Smooth muscle cell (in vitro differentiated cells): ENCODE measurements around the gene DSCAM. TPM values are rescaled to one million over a fixed set of nuclear protein-coding genes. Genes with fewer than 3 reads are reported as not detected.

Experiments
- DNase-seq: peaks from one replicate; lab custom pipeline; 2025; ENCODE audit not compliant: unreplicated experiment; lab: John Stamatoyannopoulos, UW
- H2AFZ ChIP-seq: fragments of 200-600 bp; sonication (generic); 2 replicates; pipeline ENCODE4 v1.6.0; 2016; ENCODE audit warnings: antibody characterized with exemption, low read depth, mild to moderate bottlenecking
- H3F3A ChIP-seq: fragments of 200-600 bp; sonication (generic); 2 replicates; pipeline ENCODE4 v1.6.0; 2017; ENCODE audit warnings: antibody characterized with exemption, low read depth
- H3K27ac ChIP-seq: fragments of 200-600 bp; sonication (generic); 2 replicates; pipeline ENCODE4 v1.5.1; 2016; ENCODE audit warnings: low read depth, mild to moderate bottlenecking
- H3K27me3 ChIP-seq: fragments of 200-600 bp; sonication (generic); 2 replicates; pipeline ENCODE4 v1.6.1; 2016; ENCODE audit warnings: low read depth, mild to moderate bottlenecking
- H3K36me3 ChIP-seq: fragments of 200-600 bp; sonication (generic); 2 replicates; pipeline ENCODE4 v1.5.1; 2016; ENCODE audit warnings: low read depth
- H3K4me1 ChIP-seq: fragments of 200-600 bp; sonication (generic); 2 replicates; pipeline ENCODE4 v1.5.1; 2016; ENCODE audit warnings: low read depth
- H3K4me2 ChIP-seq: fragments of 200-600 bp; sonication (generic); 2 replicates; pipeline ENCODE4 v1.6.0; 2016; ENCODE audit warnings: mild to moderate bottlenecking
- H3K4me3 ChIP-seq: fragments of 200-600 bp; sonication (generic); 2 replicates; pipeline ENCODE4 v1.5.1; 2016; ENCODE audit warnings: mild to moderate bottlenecking
- H3K79me2 ChIP-seq: fragments of 200-600 bp; sonication (generic); 2 replicates; pipeline ENCODE4 v1.6.0; 2016; ENCODE audit warnings: low read depth, mild to moderate bottlenecking
- H3K9ac ChIP-seq: fragments of 200-600 bp; sonication (generic); 2 replicates; pipeline ENCODE4 v1.6.0; 2016; ENCODE audit warnings: low read depth
- H3K9me3 ChIP-seq: fragments of 200-600 bp; sonication (generic); replicated peaks from 2 replicates; pipeline ENCODE4 v1.5.1; 2016; ENCODE audit warnings: low read depth
- H4K20me1 ChIP-seq: fragments of 200-600 bp; sonication (generic); 2 replicates; pipeline ENCODE4 v1.6.0; 2016; ENCODE audit warnings: low read depth
- WGBS: methylation state at CpG from one replicate; pipeline ENCODE4 v1.1.7; 2016; ENCODE audit warnings: low lambda C conversion rate; 5-methylcytosine and 5-hydroxymethylcytosine counted together
- polyA plus RNA-seq: library from polyadenylated mRNA; unstranded; fragments of >200 nt; fragmentation: Nextera tagmentation; extraction: Ambion mirVana; gene quantifications from 2 replicates; pipeline ENCODE4 v1.2.1, GENCODE V29; 2016
- total RNA-seq: library from RNA; depleted of rRNA; stranded (reverse); fragments of >200 nt; gene quantifications from 2 replicates; pipeline ENCODE4 v1.2.3, GENCODE V29; 2014
- TF ChIP-seq, protein P1 (sequence below): fragments of 200-600 bp; sonication (generic); IDR thresholded peaks from 2 replicates; pipeline ENCODE4 v1.5.1; 2017; ENCODE audit warnings: borderline replicate concordance, mild to moderate bottlenecking, antibody characterized with exemption; ENCODE audit not compliant: insufficient read depth, poor library complexity, severe bottlenecking

Gene DSCAM
- total and polyA plus RNA-seq, 2 experiments from 2014 or later: not detected

DNA sequence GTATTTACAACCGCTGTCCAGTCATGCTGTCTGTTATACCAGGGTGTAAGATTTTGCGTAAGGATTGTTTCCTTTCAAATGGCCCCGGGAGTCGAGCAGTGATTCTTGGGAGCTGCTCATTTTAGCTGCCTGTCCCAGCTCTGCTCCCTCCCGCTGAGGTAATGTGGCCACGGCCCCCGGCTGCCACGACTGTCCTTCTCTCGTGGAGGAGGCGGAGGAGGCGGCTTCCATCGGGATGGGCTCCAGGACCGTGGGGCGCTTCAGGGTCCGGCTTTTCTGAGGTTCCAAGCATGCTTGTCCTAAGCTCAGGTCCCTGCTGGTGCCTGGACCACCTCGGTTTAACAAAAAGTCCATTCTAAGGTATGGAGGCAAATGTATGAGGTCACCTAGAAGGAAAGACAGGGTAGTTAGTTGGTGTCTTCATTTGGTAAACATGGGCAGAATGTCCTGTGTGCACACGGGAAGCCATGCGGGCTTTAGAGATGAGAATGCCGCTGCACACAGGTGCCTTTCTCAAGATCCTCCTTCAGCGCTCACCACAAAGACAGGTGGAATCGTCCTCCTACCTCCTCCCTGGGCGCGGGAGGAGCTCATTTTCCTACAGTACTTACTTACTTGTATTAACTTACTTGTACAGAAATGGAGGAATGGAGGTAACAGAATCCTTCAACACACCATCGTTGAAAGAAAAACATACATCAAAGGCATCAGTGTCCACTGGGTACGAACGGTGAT is 833.8 kb downstream of the DSCAM start:
- Histone ChIP-seq H3K9ac (no peak overlapping the region), H2AFZ (no peak overlapping the region), H3K4me3 (no peak overlapping the region), H3K4me1 (no peaks in the 10 kb centered on the region), H3K79me2 (no peaks in the 10 kb centered on the region), H3K36me3 (no peaks in the 10 kb centered on the region), H3K27ac (no peak overlapping the region), H3K27me3 (no peaks in the 10 kb centered on the region), H3K9me3 (no peaks in the 10 kb centered on the region), H4K20me1 (no peaks in the 10 kb centered on the region), H3F3A (no peaks in the 10 kb centered on the region), H3K4me2 (no peak overlapping the region)
- TF ChIP-seq, protein P1, sequence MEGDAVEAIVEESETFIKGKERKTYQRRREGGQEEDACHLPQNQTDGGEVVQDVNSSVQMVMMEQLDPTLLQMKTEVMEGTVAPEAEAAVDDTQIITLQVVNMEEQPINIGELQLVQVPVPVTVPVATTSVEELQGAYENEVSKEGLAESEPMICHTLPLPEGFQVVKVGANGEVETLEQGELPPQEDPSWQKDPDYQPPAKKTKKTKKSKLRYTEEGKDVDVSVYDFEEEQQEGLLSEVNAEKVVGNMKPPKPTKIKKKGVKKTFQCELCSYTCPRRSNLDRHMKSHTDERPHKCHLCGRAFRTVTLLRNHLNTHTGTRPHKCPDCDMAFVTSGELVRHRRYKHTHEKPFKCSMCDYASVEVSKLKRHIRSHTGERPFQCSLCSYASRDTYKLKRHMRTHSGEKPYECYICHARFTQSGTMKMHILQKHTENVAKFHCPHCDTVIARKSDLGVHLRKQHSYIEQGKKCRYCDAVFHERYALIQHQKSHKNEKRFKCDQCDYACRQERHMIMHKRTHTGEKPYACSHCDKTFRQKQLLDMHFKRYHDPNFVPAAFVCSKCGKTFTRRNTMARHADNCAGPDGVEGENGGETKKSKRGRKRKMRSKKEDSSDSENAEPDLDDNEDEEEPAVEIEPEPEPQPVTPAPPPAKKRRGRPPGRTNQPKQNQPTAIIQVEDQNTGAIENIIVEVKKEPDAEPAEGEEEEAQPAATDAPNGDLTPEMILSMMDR: no peak
- DNase-seq: no peak
- 90% methylated on average over 26 of the region's 26 CpGs for WGBS

DNA sequence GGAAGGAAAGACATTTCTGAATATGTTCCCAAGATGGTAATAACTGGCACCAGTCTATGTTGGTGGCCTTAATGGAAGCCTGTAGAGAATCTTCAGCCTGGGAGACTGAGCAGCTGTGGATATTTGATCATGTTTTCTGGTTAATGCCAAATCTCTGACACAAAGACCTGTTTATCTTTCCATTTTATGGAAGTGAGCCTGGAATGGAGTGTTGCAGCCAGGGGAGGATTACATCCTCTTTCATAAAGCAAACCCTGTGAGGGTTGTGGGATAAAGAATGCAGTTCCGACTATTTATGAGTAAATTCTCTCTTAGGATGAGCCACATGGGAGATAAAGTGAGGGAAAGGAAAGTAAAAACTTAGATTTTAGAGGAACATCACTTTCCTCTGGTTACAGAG is 835.6 kb downstream of the DSCAM start:
- Histone ChIP-seq H3K4me1 (no peaks in the 10 kb centered on the region), H2AFZ (no peak overlapping the region), H3K27me3 (no peaks in the 10 kb centered on the region), H4K20me1 (no peaks in the 10 kb centered on the region), H3K79me2 (no peaks in the 10 kb centered on the region), H3K9ac (no peak overlapping the region), H3K4me2 (no peak overlapping the region), H3K9me3 (no peaks in the 10 kb centered on the region), H3F3A (no peaks in the 10 kb centered on the region), H3K27ac (no peak overlapping the region), H3K36me3 (no peaks in the 10 kb centered on the region), H3K4me3 (no peak overlapping the region)
- TF ChIP-seq, protein P1: no peak
- WGBS: 59% methylated on average over 1 of the region's 1 CpG
- DNase-seq: no peak

DNA sequence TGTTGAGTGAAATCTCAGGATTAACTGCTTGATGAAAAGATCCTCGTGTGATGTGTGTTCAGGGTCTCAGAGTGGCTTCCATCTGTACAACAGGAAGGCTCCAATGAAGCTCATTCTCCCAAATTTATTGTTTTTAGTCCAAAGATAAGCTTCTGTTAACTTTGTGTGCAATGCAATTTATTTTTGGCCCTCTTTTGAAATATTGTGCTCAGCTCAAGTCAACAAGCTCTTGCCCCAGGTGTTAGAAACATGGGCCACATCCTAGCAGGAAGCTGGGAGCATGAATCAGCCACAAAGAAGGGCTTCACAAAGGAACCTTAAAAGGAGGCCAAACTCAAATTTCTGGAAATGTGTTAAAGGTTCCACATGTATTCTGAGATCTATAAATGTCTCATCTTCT is 844.0 kb downstream of the DSCAM start:
- Histone ChIP-seq H3K27ac (no peak overlapping the region), H3K4me2 (no peak overlapping the region), H3K36me3 (no peaks in the 10 kb centered on the region), H3K79me2 (no peaks in the 10 kb centered on the region), H3K4me1 (no peaks in the 10 kb centered on the region), H3F3A (no peaks in the 10 kb centered on the region), H4K20me1 (no peaks in the 10 kb centered on the region), H3K4me3 (no peak overlapping the region), H3K9ac (no peak overlapping the region), H3K27me3 (no peaks in the 10 kb centered on the region), H2AFZ (no peak overlapping the region), H3K9me3 (no peaks in the 10 kb centered on the region)
- TF ChIP-seq, protein P1: no peak
- WGBS: 38% methylated on average over 1 of the region's 1 CpG
- DNase-seq: no peak
